PC-9 (cell line): ENCODE data around the gene NDUFA7.

Experiments used
- EZH2 ChIP-seq: fragments of 200-600 bp; sonication (generic); IDR thresholded peaks from 2 replicates; pipeline ENCODE4 v1.8.0; 2017; ENCODE audit warnings: antibody characterized with exemption, low read depth
- TF ChIP-seq, protein P1 (sequence below): fragments of 200-600 bp; sonication (generic); conservative IDR thresholded peaks from 2 replicates; pipeline ENCODE4 v1.6.1; 2017; ENCODE audit warnings: mixed run types, antibody characterized with exemption, mild to moderate bottlenecking, moderate library complexity

DNA sequence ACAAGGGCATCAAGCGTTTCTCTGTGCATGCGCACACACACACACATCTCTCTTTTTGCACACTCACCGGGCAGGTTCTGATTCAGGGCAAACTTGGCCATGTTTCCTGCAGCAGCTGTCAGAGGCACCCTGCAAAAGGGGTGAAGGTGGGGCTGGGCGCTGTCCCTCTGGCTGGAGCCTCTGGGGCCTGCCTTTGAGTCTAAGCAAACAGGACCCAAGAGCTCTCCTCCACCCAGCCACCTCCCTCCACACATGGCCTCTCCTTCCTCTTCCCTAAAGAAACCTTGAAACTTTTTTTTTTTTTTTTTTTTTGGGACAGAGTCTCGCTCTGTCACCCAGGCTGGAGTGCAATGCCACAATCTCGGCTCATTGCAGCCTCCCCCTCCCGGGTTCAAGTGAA, 16.6 kb upstream of the NDUFA7 start:
- TF ChIP-seq EZH2: no peak
- TF ChIP-seq, protein P1, sequence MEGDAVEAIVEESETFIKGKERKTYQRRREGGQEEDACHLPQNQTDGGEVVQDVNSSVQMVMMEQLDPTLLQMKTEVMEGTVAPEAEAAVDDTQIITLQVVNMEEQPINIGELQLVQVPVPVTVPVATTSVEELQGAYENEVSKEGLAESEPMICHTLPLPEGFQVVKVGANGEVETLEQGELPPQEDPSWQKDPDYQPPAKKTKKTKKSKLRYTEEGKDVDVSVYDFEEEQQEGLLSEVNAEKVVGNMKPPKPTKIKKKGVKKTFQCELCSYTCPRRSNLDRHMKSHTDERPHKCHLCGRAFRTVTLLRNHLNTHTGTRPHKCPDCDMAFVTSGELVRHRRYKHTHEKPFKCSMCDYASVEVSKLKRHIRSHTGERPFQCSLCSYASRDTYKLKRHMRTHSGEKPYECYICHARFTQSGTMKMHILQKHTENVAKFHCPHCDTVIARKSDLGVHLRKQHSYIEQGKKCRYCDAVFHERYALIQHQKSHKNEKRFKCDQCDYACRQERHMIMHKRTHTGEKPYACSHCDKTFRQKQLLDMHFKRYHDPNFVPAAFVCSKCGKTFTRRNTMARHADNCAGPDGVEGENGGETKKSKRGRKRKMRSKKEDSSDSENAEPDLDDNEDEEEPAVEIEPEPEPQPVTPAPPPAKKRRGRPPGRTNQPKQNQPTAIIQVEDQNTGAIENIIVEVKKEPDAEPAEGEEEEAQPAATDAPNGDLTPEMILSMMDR: no peak
